ENCODE data around the gene CNTNAP2.

- TF ChIP-seq POLR2A (IDR thresholded peaks at IDR 0.05) (no peak), CTCF (IDR thresholded peaks at IDR 0.05) (no peak)
Observed at GRCh38 chr7:146136357-146136875, 19.8 kb downstream of the CNTNAP2 start.
